Keratinocyte (primary cell): ENCODE data around the gene GOLGA6B.
"Not testable (repeated sequence)": the region's sequence is repeated elsewhere in the genome, so short reads cannot be mapped to it uniquely, and the experiment has no call there.

Experiments used
- CTCF ChIP-seq, 3 experiments: IDR thresholded peaks in 1 of 3; conservative IDR thresholded peaks in 1 of 3; optimal IDR thresholded peaks in 1 of 3; 2 replicates in 2 of 3; 3 replicates in 1 of 3; pipeline versions ENCODE3 to v1.5.1; 2011; ENCODE audit warnings: low read length in 3 of 3, mild to moderate bottlenecking in 3 of 3, moderate library complexity in 2 of 3, control low read depth in 1 of 3, inconsistent platforms in 1 of 3; ENCODE audit not compliant: insufficient read depth in 2 of 3; ENCODE audit errors: extremely low read depth in 1 of 3
- EZH2 ChIP-seq: IDR thresholded peaks from one replicate; pipeline ENCODE4 v1.6.1; 2012; ENCODE audit warnings: inconsistent platforms, mild to moderate bottlenecking, low read length, moderate library complexity

- TF ChIP-seq CTCF (optimal IDR thresholded peaks at IDR 0.05 in 1 of 3, IDR thresholded peaks at IDR 0.05 in 1 of 3, conservative IDR thresholded peaks at IDR 0.05 in 1 of 3; ENCODE audit: extremely low read depth in 1 of 3, insufficient read depth in 2 of 3, low read length in 3 of 3); EZH2: not testable (repeated sequence)
Observed at GRCh38 chr15:72608084-72608483, 46.4 kb upstream of the GOLGA6B start.
